ENCODE results near the gene CDK5RAP3. TPM values are rescaled to one million over a fixed set of nuclear protein-coding genes. Genes with fewer than 3 reads are reported as not detected.
A peak's percentile ranks its signal among the peaks of the same experiment; 100 is the strongest.
"Not testable (repeated sequence)": the region's sequence is repeated elsewhere in the genome, so short reads cannot be mapped to it uniquely, and the experiment has no call there.

CDK5RAP3 gene
- total RNA-seq, 1 donor from 2014 or later = 62.8 TPM

DNA sequence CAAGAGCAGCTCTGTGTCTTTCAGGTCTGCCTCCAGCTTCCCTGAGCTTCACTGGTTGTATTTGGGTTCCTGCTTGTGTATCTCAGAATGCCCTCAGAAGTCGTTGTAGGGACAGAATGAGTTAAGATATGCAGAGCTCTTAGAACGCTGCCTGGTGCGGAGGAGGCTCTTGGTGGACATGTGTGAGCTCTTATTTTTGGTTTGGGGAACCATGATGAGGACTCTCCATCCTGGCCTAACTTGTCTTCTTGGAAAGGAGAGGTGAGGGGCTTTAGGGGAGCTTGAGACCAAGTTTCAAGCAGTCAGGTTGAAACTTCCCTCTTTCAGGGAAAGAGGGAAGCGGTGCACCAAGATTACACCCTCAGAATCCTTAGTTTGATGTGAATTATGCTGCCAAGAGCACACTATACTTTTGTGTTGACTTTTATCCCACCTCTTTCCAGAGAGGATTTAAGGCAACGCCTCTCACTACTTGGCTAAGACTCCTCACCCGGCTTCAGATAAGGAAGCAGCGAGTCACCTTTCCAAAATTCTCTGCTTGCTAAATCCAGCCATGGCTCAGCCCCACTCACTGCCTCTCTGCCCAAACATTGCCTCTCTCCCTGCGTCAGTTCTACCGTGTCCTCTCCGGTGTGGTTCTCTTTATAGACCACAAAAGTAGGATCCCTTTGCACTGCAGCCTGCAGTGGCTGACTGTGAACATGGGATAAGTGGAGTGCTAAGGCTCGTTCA is 12.7 kb downstream of the CDK5RAP3 start:
- peaks cover 28% of the 10 kb centered on the region for H3K36me3 ChIP-seq (ENCODE audit: insufficient read depth, low read length)
- no peaks in the 10 kb centered on the region for H3K9me3 Mint-ChIP-seq (ENCODE audit: unreplicated experiment)
- no peak overlapping the region for H3K9ac ChIP-seq (ENCODE audit: low read length)
- no peaks in the 10 kb centered on the region for H3K27me3 ChIP-seq (ENCODE audit: insufficient read depth, low read length)
- H3K27ac Mint-ChIP-seq (ENCODE audit: unreplicated experiment) = no peak overlapping the region
- H3K27me3 Mint-ChIP-seq (ENCODE audit: low read depth, unreplicated experiment) = peaks cover 13% of the 10 kb centered on the region
- H4K20me1 ChIP-seq (ENCODE audit: insufficient read depth, low read length) = no peaks in the 10 kb centered on the region
- no peak overlapping the region for H2AFZ ChIP-seq (ENCODE audit: low read depth, low read length)
- no peaks in the 10 kb centered on the region for H3K79me2 ChIP-seq (ENCODE audit: insufficient read depth, low read length)
- H3K4me1 ChIP-seq (ENCODE audit: insufficient read depth, low read length) = peaks cover 12% of the 10 kb centered on the region
- peaks cover 7% of the 10 kb centered on the region for H3K4me1 Mint-ChIP-seq (ENCODE audit: low read depth, unreplicated experiment)
- TF ChIP-seq EZH2 (IDR thresholded peaks at IDR 0.05; ENCODE audit: insufficient read depth, low read length) = no peak
- TF ChIP-seq, protein P1, sequence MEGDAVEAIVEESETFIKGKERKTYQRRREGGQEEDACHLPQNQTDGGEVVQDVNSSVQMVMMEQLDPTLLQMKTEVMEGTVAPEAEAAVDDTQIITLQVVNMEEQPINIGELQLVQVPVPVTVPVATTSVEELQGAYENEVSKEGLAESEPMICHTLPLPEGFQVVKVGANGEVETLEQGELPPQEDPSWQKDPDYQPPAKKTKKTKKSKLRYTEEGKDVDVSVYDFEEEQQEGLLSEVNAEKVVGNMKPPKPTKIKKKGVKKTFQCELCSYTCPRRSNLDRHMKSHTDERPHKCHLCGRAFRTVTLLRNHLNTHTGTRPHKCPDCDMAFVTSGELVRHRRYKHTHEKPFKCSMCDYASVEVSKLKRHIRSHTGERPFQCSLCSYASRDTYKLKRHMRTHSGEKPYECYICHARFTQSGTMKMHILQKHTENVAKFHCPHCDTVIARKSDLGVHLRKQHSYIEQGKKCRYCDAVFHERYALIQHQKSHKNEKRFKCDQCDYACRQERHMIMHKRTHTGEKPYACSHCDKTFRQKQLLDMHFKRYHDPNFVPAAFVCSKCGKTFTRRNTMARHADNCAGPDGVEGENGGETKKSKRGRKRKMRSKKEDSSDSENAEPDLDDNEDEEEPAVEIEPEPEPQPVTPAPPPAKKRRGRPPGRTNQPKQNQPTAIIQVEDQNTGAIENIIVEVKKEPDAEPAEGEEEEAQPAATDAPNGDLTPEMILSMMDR (IDR thresholded peaks at IDR 0.05; ENCODE audit: insufficient read depth, low read depth, low read length) = no peak
- H3K36me3 Mint-ChIP-seq (ENCODE audit: low read depth, unreplicated experiment) = peaks cover 39% of the 10 kb centered on the region
- H3K4me3 ChIP-seq (ENCODE audit: insufficient read depth, low read depth, low read length) = no peak overlapping the region
- H3K4me2 ChIP-seq (ENCODE audit: low read length) = no peak overlapping the region
- no peak for FAIRE-seq
- no peaks in the 10 kb centered on the region for H3K9me3 ChIP-seq (ENCODE audit: insufficient read depth, low read depth, low read length)
- H3K4me3 Mint-ChIP-seq (ENCODE audit: unreplicated experiment) = no peak overlapping the region
- DNase-seq (ENCODE audit: low read depth) = no peak
- no peak overlapping the region for H3K27ac ChIP-seq (ENCODE audit: low read depth, low read length)

DNA sequence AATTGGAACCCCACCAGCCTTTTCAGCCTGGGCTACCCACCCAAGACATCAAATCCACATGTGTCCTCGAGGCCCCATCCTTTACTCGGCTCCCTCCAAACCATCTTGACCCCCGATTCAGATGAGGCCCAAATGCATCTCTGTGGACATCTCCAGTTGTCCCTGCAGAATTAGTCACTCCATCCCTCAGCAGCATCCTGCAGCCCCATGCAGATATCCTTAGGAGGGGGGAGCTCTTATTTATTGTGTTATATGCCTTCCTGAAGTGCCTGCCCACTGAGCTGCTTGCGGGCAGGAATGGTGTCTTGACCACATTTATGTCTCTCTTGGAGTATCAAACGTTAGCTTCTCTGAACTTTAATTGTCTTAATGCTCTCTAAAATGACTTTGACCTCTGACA is 15.6 kb downstream of the CDK5RAP3 start:
- TF ChIP-seq, protein P1 (IDR thresholded peaks at IDR 0.05; ENCODE audit: insufficient read depth, low read depth, low read length) = no peak
- no peak for TF ChIP-seq EZH2 (IDR thresholded peaks at IDR 0.05; ENCODE audit: insufficient read depth, low read length)
- Histone ChIP-seq H3K4me3 (ENCODE audit: insufficient read depth, low read depth, low read length) (no peak overlapping the region), H3K79me2 (ENCODE audit: insufficient read depth, low read length) (no peaks in the 10 kb centered on the region), H3K27ac (ENCODE audit: low read depth, low read length) (no peak overlapping the region), H2AFZ (ENCODE audit: low read depth, low read length) (no peak overlapping the region), H3K4me2 (ENCODE audit: low read length) (no peak overlapping the region), H4K20me1 (ENCODE audit: insufficient read depth, low read length) (no peaks in the 10 kb centered on the region), H3K9me3 (ENCODE audit: insufficient read depth, low read depth, low read length) (no peaks in the 10 kb centered on the region), H3K4me1 (ENCODE audit: insufficient read depth, low read length) (peaks cover 12% of the 10 kb centered on the region), H3K36me3 (ENCODE audit: insufficient read depth, low read length) (peaks cover 5% of the 10 kb centered on the region), H3K9ac (ENCODE audit: low read length) (no peak overlapping the region), H3K27me3 (ENCODE audit: insufficient read depth, low read length) (no peaks in the 10 kb centered on the region)
- H3K4me3 Mint-ChIP-seq (ENCODE audit: unreplicated experiment) = no peak overlapping the region
- peaks cover 9% of the 10 kb centered on the region for H3K27me3 Mint-ChIP-seq (ENCODE audit: low read depth, unreplicated experiment)
- no peaks in the 10 kb centered on the region for H3K9me3 Mint-ChIP-seq (ENCODE audit: unreplicated experiment)
- DNase-seq (ENCODE audit: low read depth) = no peak
- peaks cover 20% of the 10 kb centered on the region for H3K36me3 Mint-ChIP-seq (ENCODE audit: low read depth, unreplicated experiment)
- peaks cover 11% of the 10 kb centered on the region for H3K4me1 Mint-ChIP-seq (ENCODE audit: low read depth, unreplicated experiment)
- H3K27ac Mint-ChIP-seq (ENCODE audit: unreplicated experiment) = no peak overlapping the region
- no peak for FAIRE-seq

DNA sequence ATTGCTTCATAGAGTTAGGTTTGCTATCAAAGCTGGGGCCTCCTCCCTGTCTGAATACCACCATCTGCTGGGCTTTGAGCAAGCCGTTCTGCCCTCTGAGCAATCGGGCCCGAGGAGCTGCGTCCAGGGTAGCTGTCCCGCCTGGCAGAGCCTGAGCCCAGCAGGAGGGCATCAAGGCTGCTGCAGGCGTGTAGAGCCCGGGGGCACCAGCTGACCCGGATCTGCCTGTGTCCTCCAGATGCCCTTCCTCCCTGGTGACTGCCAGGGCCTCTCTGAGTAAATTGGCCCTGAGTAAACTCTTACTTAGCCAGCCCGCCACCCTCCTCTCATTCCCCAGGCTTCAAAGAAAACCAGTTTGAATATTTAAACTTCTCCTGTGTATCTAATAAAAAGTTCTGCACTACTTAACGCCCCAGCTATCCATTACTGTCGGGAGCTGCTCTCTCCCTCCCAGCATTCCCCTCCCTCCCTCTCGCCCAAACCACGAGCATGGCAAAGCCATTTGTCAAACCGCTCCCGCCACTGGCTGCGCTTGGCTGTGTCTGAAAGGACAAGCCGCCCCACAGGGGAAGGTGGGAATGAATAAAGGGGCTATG is 16.4 kb downstream of the CDK5RAP3 start:
- peak overlapping the region; percentile 20 for H3K4me2 ChIP-seq (ENCODE audit: low read length)
- H3K27me3 Mint-ChIP-seq (ENCODE audit: low read depth, unreplicated experiment) = peaks cover 9% of the 10 kb centered on the region
- no peak overlapping the region for H3K27ac ChIP-seq (ENCODE audit: low read depth, low read length)
- peaks cover 12% of the 10 kb centered on the region for H3K4me1 ChIP-seq (ENCODE audit: insufficient read depth, low read length)
- H3K27ac Mint-ChIP-seq (ENCODE audit: unreplicated experiment) = no peak overlapping the region
- no peaks in the 10 kb centered on the region for H4K20me1 ChIP-seq (ENCODE audit: insufficient read depth, low read length)
- DNase-seq (ENCODE audit: low read depth) (peak; percentile 44), FAIRE-seq (no peak)
- peaks cover 3% of the 10 kb centered on the region for H3K36me3 ChIP-seq (ENCODE audit: insufficient read depth, low read length)
- H3K4me1 Mint-ChIP-seq (ENCODE audit: low read depth, unreplicated experiment) = peaks cover 11% of the 10 kb centered on the region
- H3K36me3 Mint-ChIP-seq (ENCODE audit: low read depth, unreplicated experiment) = peaks cover 18% of the 10 kb centered on the region
- no peaks in the 10 kb centered on the region for H3K79me2 ChIP-seq (ENCODE audit: insufficient read depth, low read length)
- no peaks in the 10 kb centered on the region for H3K9me3 Mint-ChIP-seq (ENCODE audit: unreplicated experiment)
- no peak overlapping the region for H3K4me3 ChIP-seq (ENCODE audit: insufficient read depth, low read depth, low read length)
- H2AFZ ChIP-seq (ENCODE audit: low read depth, low read length) = peak overlapping the region; percentile 55
- no peak overlapping the region for H3K9ac ChIP-seq (ENCODE audit: low read length)
- no peak for TF ChIP-seq EZH2 (IDR thresholded peaks at IDR 0.05; ENCODE audit: insufficient read depth, low read length)
- TF ChIP-seq, protein P1 (IDR thresholded peaks at IDR 0.05; ENCODE audit: insufficient read depth, low read depth, low read length) = no peak
- no peaks in the 10 kb centered on the region for H3K27me3 ChIP-seq (ENCODE audit: insufficient read depth, low read length)
- no peaks in the 10 kb centered on the region for H3K9me3 ChIP-seq (ENCODE audit: insufficient read depth, low read depth, low read length)
- no peak overlapping the region for H3K4me3 Mint-ChIP-seq (ENCODE audit: unreplicated experiment)

DNA sequence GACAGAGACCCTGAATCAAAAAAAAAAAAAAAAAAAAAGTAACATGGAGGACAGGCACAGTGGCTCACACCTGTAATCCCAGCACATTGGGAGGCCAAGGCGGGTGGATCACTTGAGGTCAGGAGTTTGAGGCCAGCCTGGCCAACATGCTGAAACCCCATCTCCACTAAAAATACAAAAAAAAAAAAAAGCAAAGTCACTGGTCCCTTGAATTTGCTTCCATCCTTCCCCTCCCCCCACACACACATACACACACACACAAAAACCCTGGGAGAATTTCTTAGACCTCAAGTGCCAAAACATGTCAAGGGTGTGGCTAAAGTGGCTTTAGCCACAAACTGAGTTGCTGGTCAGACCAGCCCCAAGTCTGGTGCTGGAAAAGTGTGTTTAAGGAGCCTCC is 17.5 kb downstream of the CDK5RAP3 start:
- H3K4me1 ChIP-seq (ENCODE audit: insufficient read depth, low read length) = peaks cover 12% of the 10 kb centered on the region
- not testable (repeated sequence) for H3K4me3 ChIP-seq (ENCODE audit: insufficient read depth, low read depth, low read length); DNase-seq (ENCODE audit: low read depth); H2AFZ ChIP-seq (ENCODE audit: low read depth, low read length); H3K27me3 Mint-ChIP-seq (ENCODE audit: low read depth, unreplicated experiment); H3K9me3 ChIP-seq (ENCODE audit: insufficient read depth, low read depth, low read length); H3K9me3 Mint-ChIP-seq (ENCODE audit: unreplicated experiment); FAIRE-seq; H3K27ac ChIP-seq (ENCODE audit: low read depth, low read length); H3K27me3 ChIP-seq (ENCODE audit: insufficient read depth, low read length); H4K20me1 ChIP-seq (ENCODE audit: insufficient read depth, low read length); H3K4me2 ChIP-seq (ENCODE audit: low read length); H3K9ac ChIP-seq (ENCODE audit: low read length); H3K27ac Mint-ChIP-seq (ENCODE audit: unreplicated experiment); H3K4me3 Mint-ChIP-seq (ENCODE audit: unreplicated experiment); H3K79me2 ChIP-seq (ENCODE audit: insufficient read depth, low read length); H3K36me3 ChIP-seq (ENCODE audit: insufficient read depth, low read length)
- peaks cover 11% of the 10 kb centered on the region for H3K4me1 Mint-ChIP-seq (ENCODE audit: low read depth, unreplicated experiment)
- H3K36me3 Mint-ChIP-seq (ENCODE audit: low read depth, unreplicated experiment) = peaks cover 15% of the 10 kb centered on the region
